ENCODE results near the gene DDR2.
"Not testable (repeated sequence)": the region's sequence is repeated elsewhere in the genome, so short reads cannot be mapped to it uniquely, and the experiment has no call there.

Gene DDR2

DNA sequence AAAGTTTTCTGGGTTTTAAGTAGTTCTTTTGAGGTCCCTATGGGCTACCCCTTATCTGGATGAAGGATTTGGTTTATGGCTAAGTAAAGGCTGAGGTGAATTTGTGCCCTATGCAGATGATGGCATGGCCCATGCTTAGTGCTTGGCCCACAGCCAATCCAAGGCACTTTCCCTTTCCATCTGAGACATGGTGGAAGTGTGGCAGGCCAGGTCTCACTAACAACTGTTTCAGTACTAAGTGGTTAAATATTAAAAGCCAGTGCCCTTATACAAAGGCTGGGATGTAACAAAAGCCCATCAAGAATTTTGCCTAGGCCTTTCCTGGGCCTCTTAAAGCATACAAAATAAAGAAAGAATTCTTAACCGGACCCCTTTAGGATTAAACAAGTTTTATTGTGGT is 156.5 kb downstream of the DDR2 start:
- peak in 1 of 2 experiments; percentile 2 for DNase-seq

DNA sequence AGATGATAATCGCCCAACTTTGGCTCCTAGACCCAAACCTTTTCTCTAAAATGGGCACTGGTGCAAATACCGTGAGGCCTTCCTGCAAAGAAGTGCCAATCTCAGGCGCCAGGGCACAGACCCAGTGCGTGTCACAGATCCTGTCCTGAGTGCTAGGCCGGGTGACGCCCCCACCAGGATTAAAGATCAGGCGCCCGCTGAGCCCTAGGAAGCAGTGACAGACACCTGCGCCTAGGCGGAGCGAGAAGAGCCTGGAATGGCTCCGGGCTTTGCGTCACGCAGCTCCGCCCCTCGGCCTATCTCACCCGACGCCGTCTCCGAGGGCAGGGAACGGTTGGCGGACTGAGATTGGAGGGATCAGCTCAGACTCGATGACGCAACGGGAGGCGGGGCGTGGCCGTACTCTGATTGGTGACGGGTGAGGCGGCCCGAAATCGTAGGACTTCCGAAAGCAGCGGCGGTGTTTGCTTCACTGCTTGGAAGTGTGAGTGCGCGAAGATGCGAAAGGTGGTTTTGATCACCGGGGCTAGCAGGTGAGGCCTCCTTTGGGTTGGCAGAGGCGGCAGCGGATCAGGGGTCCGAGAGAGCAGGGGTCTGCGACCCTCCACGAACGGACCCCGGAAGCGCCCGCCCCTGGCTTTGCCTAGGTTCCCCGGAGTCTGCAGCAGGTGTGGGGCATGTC is 158.2 kb downstream of the DDR2 start, which contains the start of gene HSD17B7:
Gene HSD17B7, plus strand, starts transcription at position 400 of the 682 bp plus-strand sequence. Its CDS starts 99 bp downstream, at position 499.
- peak; percentile 67 to 89 for DNase-seq

DNA sequence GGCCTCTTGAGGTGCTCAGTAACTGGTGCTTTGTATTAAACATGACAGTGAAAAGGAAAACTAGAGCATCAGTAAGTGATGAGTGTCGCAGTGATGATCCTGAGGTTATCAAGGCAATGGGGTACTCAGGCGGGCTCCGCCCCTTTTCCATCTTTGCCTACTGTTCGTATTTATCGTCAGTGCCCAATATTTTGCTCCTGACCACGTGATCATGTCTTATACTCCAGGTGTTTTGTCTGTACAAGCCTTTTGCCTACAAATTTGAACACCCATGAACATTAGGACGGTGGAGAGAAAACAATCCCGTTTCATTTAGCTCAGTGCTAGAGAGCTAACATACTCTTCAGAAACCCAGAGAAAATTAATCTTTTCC is 158.7 kb downstream of the DDR2 start:
- peak in 1 of 2 experiments; percentile 49 for DNase-seq

DNA sequence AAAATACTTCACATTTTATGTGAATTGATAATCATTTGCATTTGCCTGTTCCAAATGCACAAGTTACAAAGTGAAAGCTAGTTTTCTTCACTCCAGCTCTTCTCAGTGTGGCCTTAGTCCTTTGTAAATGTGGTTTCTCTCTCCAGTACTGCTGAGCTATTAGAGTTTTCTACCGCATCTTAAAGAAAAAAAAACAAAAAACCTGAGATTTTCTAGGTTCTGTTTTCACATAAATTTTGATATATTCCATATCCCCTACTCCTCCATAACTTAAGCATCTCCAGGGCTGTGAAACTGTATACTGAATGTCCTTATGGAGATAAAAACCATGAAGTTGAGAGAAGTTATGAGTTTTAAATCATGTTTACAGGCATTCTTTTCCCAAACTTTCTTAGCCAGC is 162.0 kb downstream of the DDR2 start:
- DNase-seq = not testable (repeated sequence)

DNA sequence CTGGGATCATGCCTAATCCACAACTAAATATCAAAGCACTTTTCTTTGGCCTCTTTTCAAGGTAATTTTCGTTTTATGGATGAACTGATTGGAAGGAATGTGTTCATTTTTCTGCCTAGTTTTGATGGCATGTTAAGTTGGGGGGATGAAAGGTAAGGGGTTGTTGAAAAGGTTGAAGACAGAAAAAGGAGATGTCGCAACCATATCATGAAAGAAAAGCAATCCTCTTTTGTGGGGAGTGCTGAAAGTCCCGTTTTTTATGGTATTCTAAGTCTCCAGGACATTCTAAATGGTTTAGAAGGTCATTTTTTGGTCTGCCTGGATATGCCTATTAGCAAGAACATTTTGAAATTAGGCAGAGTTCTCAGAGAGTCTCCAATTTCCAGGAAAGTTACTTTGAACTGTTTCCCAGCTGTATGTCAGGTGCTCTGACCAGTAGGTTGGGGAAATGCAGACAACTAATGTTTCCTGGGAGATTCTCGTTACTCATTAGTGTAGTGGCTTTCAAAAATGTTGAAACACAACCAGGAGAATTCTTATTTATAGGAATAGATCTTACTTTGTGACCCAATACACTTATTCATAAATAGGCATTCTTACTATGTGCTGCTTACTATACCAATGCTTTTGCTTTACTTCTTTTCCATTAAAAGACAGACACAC is 164.5 kb downstream of the DDR2 start:
- DNase-seq = not testable (repeated sequence)

DNA sequence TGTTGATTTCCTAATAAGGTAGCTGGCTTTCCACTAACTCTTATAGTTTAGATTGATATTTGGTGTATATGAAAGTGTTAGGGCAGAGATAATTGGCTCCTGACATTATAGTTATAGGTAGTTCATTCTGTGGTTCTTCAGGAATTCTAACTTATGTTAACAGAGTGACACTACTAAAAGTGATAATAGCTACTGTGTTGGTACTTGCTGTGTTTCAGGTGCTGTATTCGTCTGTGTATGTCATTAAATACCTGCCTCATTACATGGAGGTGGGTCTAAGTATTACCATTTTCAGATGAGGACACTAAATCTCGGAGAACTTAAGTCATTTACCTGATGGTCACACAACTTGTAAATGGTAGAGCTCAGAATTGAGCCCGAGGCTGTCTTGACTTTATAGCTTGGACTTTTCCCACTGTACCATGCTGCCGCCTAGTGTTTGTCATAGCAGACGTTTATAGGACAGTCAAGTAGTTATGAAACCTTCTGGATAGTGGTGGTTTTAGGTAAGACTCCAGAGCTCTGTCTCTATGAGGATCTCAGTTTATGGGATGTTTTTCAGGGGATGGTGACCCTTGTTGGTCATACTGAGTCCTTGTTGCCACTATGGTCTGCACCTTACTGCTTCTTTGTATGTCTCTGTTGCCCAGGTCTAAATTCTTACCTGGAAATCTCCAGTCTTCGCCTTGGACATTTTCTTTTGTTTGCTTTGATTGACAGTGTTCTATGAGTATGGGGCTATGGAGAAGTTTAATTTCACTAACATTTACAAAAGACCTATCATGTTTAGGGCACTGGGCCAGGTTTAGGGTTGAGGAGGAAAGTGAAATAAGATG is 167.9 kb downstream of the DDR2 start:
- peak; percentile 42 to 68 for DNase-seq

DNA sequence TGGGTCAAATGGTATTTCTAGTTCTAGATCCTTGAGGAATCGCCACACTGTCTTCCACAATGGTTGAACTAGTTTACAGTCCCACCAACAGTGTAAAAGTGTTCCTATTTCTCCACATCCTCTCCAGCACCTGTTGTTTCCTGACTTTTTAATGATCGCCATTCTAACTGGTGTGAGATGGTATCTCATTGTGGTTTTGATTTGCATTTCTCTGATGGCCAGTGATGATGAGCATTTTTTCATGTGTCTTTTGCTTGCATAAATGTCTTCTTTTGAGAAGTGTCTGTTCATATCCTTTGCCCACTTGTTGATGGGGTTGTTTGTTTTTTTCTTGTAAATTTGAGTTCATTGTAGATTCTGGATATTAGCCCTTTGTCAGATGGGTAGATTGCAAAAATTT is 175.2 kb downstream of the DDR2 start:
- not testable (repeated sequence) for DNase-seq

DNA sequence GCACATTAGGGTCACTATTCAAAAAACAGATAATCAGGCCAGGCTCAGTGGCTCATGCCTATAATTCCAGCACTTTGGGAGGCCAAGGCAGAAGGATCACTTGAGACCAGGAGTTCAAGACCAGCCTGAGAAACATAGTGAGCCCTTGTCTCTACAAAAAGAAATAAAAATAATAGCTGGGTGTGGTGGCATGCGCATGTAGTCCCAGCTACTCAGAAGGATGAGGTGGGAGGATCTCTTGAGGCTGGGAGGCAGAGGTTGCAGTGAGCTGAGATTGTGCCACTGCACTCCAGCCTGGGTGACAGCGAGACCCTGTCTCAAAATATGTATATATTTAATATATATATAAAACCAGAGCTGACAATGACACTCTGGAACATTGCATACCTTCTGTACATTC is 180.1 kb downstream of the DDR2 start:
- DNase-seq = not testable (repeated sequence)

DNA sequence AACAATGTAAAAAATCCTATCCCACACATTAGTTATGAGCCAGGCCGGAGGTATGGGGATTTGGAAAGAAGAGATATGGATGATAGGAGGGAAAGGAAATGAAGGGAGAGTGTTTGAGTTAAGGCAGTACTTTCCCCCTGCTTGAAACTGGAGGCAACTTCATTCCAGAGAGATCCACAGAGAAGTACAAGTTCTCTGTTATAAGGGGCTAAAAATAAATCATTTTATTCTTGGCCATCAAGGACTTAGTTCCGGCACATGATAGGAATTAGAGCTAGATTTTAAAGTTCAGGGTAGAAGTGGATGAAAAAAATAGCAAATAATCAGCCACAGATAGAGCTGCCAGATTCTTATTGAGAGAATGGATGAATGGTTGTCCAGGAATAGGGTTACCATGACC is 185.9 kb downstream of the DDR2 start:
- DNase-seq = not testable (repeated sequence)

DNA sequence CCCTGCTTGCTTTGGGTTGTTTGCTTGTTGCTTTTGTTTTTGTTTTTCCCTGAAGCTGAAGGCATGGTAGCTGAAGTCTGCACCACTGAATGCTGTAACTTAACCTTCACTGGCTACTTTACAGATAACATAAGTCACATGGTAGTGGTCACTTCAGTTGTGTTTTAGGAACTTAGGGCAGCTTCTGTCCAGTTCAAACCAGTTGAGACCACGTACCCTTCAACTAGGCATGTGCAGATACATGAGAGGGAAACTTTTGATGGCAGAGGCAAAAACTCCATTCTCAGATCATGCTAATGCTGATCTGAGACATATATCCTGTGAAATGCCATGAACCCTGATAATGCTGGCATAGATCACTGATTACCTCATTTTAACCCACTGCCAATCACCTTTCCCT is 186.4 kb downstream of the DDR2 start:
- not testable (repeated sequence) for DNase-seq

DNA sequence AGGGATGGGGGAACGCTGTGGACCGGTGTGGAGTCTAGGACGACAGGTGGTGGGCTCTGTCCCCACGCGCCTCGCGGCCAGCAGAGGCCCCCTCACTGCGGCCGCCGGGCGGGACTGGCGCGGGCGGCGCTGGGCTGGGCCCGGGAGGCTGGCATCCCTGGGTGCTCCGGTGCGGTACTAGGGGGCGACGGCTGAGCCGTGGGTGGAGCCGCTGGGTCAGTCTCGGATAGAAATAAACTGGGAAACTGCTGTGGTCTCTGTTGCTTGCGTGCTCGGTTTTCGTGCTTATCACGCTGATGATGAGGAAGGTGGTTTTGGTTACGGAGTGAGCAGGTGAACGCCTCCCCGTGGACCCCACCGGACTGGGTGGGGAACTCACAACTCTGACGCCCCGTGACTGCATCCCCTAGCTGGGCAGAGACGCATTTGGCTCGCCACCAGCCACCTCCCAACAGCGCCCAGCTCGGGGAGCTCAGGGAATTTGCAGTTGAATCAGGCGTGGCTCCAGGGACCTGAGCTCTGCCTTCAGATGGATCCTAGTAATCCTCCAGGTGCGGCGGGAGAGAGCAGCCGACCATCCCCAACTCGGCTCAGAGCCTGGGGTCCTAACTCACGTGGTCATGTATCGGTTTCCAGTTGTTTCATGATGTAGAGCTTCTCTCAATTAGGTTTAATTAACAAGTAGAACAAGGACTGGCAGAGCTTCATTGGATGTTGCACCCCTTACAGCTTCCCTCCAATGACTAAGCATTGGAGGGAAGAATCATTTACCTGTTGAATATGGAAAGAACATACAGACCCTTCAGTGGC is 190.3 kb downstream of the DDR2 start:
- peak; percentile 56 to 70 for DNase-seq

DNA sequence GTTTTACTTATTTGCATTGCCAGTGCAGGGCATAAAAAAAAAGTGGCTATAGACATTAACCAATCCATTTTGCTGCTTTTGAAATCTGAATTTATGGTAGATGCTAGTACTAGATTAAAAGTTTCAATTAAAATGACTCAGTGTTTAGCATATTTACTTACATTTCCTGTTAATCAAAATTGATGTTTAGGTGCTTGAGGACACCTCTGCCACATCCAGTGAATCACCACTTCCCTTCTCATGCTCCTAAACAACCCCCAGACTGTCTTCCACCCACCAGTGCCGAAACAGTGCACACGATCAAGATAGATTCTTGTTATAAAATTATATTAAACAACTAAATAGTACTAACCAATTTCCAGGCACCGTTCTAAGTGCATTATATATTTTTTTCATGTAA is 191.0 kb downstream of the DDR2 start:
- no peak for DNase-seq

DNA sequence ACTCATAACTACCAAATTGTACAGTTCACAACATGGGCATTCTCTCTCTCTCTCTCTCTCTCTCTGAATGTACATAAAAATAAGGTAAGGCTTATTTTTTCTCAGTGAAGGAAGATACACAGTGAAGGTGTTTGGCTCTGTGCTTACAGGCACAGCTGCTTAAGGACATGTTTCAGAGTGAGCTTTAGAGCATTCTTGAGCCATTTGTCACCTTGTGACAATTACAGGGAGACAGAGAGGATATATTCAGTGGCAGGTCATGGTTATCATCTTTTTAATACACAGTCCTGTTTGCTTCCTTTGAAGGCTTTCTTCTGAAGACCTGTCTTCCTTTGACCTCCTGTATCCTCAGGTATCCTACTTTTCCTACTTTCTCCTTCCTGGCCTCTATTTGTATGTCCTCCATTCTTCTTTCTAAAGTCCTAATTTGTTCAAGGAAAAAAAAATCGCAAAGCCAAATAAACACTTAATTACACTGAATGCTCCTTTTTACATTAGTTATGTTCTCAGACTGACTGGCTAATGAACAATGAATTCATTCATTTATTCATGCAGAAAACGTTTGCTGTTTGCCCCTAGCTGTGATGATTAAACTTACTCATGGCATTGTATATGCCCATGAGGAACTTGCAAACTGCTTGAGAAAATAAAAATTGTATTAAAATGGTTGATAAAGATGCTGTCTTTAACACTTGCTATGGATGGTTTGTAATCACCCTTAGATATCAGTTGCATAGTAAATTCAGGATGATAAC is 191.7 kb downstream of the DDR2 start:
- DNase-seq = no peak

DNA sequence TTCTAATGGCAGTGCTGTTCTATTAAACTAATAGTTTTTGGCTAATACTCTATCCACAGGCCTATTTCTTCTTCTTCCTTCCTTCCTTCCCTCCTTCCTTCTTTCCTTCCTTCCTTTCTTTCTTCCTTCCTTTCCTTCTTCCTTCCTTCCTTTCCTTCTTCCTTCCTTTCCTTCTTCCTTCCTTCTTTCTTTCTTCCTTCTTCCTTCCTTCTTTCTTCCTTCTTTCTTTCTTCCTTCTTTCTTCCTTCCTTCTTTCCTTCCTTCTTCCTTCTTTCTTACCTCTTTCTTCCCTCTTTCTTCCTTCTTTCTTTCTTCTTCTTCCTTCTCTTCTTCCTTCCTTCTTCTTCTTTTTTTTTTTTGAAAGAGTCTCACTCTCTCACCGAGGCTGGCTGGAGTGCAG is 197.0 kb downstream of the DDR2 start:
- no peak for DNase-seq

DNA sequence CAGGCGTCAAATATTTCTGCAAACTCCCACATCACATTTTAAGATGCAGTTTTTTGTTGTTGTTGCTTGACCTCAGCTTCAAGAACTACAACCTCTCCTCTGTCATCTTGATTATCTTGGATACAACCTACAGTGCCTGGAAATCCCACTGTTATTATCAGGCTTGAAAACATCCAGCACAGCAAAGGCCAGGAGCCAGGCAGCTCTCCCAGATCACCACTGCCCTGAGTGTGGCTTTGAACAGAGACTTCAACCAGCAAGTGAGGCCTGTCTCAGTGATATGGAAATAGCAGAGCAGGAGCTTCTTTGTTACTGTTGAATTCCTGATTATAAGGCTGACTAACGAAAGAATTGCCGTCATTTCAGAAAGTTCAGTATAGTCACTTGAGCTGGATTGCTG is 200.2 kb downstream of the DDR2 start:
- DNase-seq = no peak

DNA sequence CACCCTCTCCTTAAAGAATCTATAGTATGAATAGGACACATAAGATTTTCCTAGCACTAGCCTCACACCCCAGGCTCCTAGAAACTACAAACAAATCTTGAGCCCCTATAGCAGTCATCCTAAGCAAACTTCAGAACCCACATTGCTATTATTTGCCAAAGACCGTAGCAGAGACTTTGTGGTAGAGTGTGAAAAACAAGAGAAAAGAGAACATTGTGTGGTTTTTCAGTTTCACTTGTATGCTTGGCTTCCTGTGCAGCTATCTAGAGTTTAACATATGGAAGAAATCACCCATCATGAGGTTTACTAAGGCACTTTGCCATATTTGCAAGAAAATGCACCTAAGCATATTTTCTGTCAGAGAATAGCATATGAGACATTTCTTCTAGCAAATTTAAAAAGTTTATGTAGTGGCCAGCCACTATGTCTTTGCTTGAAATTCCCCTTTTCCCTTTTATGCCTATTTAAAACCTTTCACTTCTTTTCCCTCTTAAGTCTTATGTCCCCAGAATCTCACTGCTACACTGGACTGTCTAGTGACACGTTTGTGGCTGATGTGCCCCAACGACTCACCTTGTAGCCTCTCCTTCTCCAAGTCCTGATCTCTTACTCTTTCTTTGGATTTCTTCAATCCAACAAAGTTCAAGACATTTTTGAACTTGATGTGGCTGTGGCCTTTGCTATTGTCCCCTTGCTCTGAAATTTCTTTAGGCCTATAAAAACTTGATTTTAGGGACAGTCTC is 203.1 kb downstream of the DDR2 start:
- no peak for DNase-seq
